Uterus (tissue), 4 donors: Measurements from ENCODE around the gene TSSK2. TPM values are rescaled to one million over a fixed set of nuclear protein-coding genes. Genes with fewer than 3 reads are reported as not detected.

Experiments
- DNase-seq, 2 donors: peaks; one replicate each; pipeline ENCODE4 v3.0.0-alpha.2; 2019 to 2020
- H3K27ac ChIP-seq, 2 donors: fragments of 200-600 bp; sonication (generic); 1 replicate in 1 of 2; 2 replicates in 1 of 2; pipeline ENCODE4 v1.5.1; 2016 to 2018
- H3K27me3 ChIP-seq, 2 donors: fragments of 200-600 bp; sonication (generic); one replicate each; pipeline ENCODE4 v1.5.1; 2018 to 2019; ENCODE audit warnings: control low read depth in 1 of 2
- H3K36me3 ChIP-seq, 2 donors: fragments of 200-600 bp; sonication (generic); one replicate each; pipeline ENCODE4 v1.5.1; 2019; ENCODE audit warnings: control low read depth in 1 of 2
- H3K4me1 ChIP-seq, 2 donors: fragments of 200-600 bp; sonication (generic); one replicate each; pipeline ENCODE4 v1.5.1; 2018 to 2019; ENCODE audit warnings: control low read depth in 1 of 2
- H3K4me3 ChIP-seq, 2 donors: fragments of 200-600 bp; sonication (generic); 1 replicate in 1 of 2; 2 replicates in 1 of 2; pipeline ENCODE4 v1.5.1; 2018 to 2019; ENCODE audit warnings: mild to moderate bottlenecking in 1 of 2
- H3K9me3 ChIP-seq, 2 donors: fragments of 200-600 bp; sonication (generic); one replicate each; pipeline ENCODE4 v1.5.1; 2019; ENCODE audit warnings: control low read depth in 1 of 2
- POLR2A ChIP-seq, 2 donors: fragments of 450-650 bp; IDR thresholded peaks; one replicate each; pipeline ENCODE4 v1.6.1; 2016; ENCODE audit warnings: antibody characterized with exemption in 2 of 2, mild to moderate bottlenecking in 1 of 2, moderate library complexity in 1 of 2
- intact Hi-C: fragments of 100-400 bp; cut with DNase I; formaldehyde crosslinking; loops from one replicate; pipeline ENCODE4 v1.15.1; 2023; ENCODE audit warnings: low total_unique reads
- total RNA-seq, 4 donors: library from RNA; depleted of rRNA in 3 of 4; stranded (reverse); fragments of >200 nt in 3 of 4; gene quantifications; one replicate each; pipeline versions ENCODE4 v1.1.0 to v1.2.4, GENCODE V29; 2014 to 2023
- TF ChIP-seq, protein P1 (sequence below), 4 experiments: fragments of 200-600 bp in 2 of 4; fragments of 450-650 bp in 2 of 4; sonication (generic) in 2 of 4; IDR thresholded peaks; one replicate each; pipeline ENCODE4 v1.5.1; 2016 to 2019; ENCODE audit warnings: antibody characterized with exemption in 4 of 4, mild to moderate bottlenecking in 2 of 4, moderate library complexity in 1 of 4
- donor health status: DM: yes; HTN: yes; CAD: no.

Gene TSSK2
- total RNA-seq, 4 donors from 2014 or later, result 0.30 TPM; not detected in 3

DNA sequence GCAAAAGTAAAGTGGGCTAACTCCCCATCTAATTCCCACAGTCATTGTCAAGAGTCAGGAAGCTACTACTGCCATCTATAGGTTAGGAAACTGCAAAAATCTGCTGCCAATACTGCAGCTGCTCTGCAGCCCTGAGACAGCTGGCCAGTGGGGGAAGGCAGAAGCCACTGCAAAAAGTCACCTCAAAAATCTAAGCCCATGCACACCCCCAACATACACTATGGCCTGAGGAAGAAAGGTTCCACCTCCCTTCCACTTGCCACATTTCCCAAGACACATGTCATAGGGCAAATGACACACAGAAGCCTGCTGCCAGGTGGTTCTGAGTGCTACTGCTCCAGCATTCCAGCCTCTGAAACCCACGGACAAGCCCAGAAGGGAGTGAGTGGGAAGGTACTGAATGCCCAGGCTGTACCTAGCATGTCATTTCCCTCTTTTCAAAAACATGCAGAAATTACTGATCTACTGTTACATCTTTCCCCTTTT, 45.8 kb upstream of the TSSK2 start:
- intact Hi-C loops, result no loop called here
- no peaks in the 10 kb centered on the region for H3K9me3 ChIP-seq
- no peak overlapping the region for H3K4me3 ChIP-seq
- H3K36me3 ChIP-seq, result no peaks in the 10 kb centered on the region
- no peak for TF ChIP-seq POLR2A (IDR thresholded peaks at IDR 0.05)
- TF ChIP-seq, protein P1, sequence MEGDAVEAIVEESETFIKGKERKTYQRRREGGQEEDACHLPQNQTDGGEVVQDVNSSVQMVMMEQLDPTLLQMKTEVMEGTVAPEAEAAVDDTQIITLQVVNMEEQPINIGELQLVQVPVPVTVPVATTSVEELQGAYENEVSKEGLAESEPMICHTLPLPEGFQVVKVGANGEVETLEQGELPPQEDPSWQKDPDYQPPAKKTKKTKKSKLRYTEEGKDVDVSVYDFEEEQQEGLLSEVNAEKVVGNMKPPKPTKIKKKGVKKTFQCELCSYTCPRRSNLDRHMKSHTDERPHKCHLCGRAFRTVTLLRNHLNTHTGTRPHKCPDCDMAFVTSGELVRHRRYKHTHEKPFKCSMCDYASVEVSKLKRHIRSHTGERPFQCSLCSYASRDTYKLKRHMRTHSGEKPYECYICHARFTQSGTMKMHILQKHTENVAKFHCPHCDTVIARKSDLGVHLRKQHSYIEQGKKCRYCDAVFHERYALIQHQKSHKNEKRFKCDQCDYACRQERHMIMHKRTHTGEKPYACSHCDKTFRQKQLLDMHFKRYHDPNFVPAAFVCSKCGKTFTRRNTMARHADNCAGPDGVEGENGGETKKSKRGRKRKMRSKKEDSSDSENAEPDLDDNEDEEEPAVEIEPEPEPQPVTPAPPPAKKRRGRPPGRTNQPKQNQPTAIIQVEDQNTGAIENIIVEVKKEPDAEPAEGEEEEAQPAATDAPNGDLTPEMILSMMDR (IDR thresholded peaks at IDR 0.05), result no peak
- DNase-seq, result no peak
- no peaks in the 10 kb centered on the region for H3K27me3 ChIP-seq
- no peak overlapping the region for H3K27ac ChIP-seq
- no peaks in the 10 kb centered on the region for H3K4me1 ChIP-seq

DNA sequence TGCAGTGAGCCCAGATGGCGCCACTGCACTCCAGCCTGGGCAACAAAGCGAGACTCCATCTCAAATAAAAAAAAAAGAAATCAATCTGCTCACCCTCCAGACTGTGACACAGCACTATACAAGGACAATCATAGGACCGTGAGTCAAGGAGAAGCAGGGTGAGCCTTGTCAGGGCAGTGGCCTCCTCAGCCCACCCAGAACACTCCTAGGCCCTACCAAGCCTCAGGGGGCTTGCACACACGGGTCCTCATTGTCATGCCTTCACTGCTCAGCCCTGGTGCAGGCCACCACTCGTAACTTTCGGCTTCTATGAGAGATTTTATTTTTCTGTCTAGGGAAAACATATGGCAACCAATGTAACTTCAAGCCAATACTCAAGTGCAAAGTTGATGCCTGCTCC, 44.7 kb upstream of the TSSK2 start:
- TF ChIP-seq, protein P1 (IDR thresholded peaks at IDR 0.05), result no peak
- TF ChIP-seq POLR2A (IDR thresholded peaks at IDR 0.05), result no peak
- H3K27me3 ChIP-seq, result no peaks in the 10 kb centered on the region
- no peaks in the 10 kb centered on the region for H3K36me3 ChIP-seq
- H3K9me3 ChIP-seq, result no peaks in the 10 kb centered on the region
- no peaks in the 10 kb centered on the region for H3K4me1 ChIP-seq
- intact Hi-C loops, result no loop called here
- H3K4me3 ChIP-seq, result no peak overlapping the region
- no peak for DNase-seq
- no peak overlapping the region for H3K27ac ChIP-seq

DNA sequence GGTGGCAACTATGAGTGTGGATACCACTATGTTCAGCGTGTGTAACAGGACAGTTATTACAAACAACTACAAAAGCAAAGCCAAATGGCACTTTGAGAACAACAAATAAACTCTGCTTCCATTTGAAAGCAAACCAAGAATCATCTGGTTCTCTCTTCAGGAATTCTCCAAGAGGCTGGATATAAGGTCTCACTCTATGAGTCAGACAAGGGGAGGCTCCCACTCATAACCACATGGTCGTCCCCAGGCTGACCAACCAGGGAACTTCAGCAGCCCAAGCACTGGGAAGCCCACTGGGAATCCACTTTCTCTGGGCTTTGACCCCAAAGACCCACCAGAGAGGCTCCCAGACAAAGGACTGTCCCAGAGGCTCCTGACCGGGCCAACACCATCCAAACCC, 44.2 kb upstream of the TSSK2 start:
- no peaks in the 10 kb centered on the region for H3K27me3 ChIP-seq
- TF ChIP-seq POLR2A (IDR thresholded peaks at IDR 0.05), result no peak
- TF ChIP-seq, protein P1 (IDR thresholded peaks at IDR 0.05), result no peak
- no peaks in the 10 kb centered on the region for H3K36me3 ChIP-seq
- H3K27ac ChIP-seq, result no peak overlapping the region
- H3K4me1 ChIP-seq, result no peaks in the 10 kb centered on the region
- H3K4me3 ChIP-seq, result no peak overlapping the region
- no peak for DNase-seq
- no peaks in the 10 kb centered on the region for H3K9me3 ChIP-seq
- intact Hi-C loops, result no loop called here

DNA sequence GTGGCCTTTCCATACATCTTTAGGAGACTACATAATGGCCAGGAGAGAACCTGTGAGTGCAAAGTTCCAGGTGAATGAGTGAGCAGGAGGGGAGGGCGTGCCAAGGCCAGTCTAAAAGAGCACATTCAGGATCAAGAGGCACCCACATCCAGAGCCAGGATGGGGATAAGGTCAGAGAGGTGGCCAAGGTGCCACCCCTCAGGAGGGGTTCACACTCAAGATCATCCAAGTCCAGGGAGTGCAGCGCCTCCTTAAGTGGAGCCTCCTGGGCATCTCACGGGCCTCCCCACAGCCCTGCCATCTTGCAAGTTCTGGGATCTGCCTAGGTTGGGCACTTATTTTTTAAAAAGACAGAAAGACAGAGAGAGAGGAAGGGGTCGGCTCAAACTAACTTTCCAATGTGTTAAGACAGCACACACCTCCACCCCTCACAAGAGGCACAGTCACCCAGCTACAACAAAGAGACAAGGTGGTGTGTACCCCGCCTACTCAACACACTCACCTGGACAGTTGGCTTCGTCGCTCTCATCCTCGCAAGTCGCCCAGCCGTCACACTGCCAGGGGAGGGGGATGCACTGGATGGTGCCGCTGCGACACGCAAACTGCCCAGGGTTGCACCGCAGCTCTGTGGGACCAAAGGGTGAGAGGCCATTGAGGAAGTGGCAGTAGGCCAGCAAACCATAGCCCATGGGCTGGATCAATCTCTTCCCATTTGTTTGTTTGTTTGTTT, 42.1 kb upstream of the TSSK2 start:
- H3K27ac ChIP-seq, result no peak overlapping the region
- no peak for TF ChIP-seq POLR2A (IDR thresholded peaks at IDR 0.05)
- TF ChIP-seq, protein P1 (IDR thresholded peaks at IDR 0.05), result no peak
- no peaks in the 10 kb centered on the region for H3K9me3 ChIP-seq
- intact Hi-C loops, result no loop called here
- no peaks in the 10 kb centered on the region for H3K4me1 ChIP-seq
- H3K4me3 ChIP-seq, result no peak overlapping the region
- H3K36me3 ChIP-seq, result no peaks in the 10 kb centered on the region
- H3K27me3 ChIP-seq, result no peaks in the 10 kb centered on the region
- DNase-seq, result no peak

GRCh38 chr22:19090183-19090582, 40.9 kb upstream of the TSSK2 start:
- TF ChIP-seq, protein P1 (IDR thresholded peaks at IDR 0.05), result no peak
- no peak for TF ChIP-seq POLR2A (IDR thresholded peaks at IDR 0.05)
- Histone ChIP-seq H3K9me3 (no peaks in the 10 kb centered on the region), H3K27me3 (no peaks in the 10 kb centered on the region), H3K4me3 (no peak overlapping the region), H3K27ac (no peak overlapping the region), H3K4me1 (no peaks in the 10 kb centered on the region), H3K36me3 (no peaks in the 10 kb centered on the region)
- intact Hi-C loops, result no loop called here
- no peak for DNase-seq
